ENCODE measurements around the gene PNMA6E.

DNA sequence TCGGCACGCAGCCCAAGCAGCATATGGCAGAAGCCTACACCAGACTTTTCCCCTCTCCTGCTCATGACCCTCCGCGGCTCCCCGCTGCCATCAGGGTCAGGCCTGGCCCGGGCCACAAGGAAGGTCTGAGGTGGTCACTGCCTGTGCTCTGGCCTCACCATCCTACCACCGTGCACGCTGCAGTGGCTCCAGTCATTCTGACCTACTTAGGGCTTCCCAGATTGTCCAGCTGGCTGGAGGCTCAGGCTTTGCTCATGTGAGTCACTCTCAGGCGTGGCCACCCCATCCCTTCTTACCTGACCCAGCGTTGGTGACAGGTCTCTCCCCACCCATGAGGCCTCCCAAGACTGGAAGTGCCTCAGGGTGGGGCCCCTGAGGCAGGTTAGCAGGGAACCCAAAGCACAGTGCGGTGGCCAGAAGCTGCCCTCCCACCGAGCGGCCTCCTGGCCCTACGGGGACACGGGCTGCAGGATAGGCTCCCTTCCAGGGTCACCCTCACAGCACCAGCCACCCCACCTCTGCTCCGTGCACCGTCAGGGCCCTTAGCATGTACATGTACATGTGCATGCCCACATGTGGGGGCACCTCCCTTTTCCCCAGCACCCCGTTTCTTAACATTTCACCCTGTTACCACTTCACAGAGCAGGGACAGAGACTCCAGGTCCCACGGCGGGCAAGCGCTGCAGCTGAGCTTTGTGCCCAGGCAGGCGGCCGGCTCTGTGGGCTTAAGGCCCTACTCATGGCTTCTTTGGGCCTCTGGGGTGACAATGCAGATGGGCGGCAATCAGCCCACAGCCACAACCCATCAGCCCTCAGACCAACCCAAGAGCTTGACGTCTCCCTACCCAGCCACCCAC is 42.6 kb upstream of the PNMA6E start:
- TF ChIP-seq POLR2A (IDR thresholded peaks at IDR 0.05; ENCODE audit: extremely low read depth, insufficient read length) (no peak), MYC (IDR thresholded peaks at IDR 0.05; ENCODE audit: low read depth, low read length) (no peak)
- TF ChIP-seq, protein P1, sequence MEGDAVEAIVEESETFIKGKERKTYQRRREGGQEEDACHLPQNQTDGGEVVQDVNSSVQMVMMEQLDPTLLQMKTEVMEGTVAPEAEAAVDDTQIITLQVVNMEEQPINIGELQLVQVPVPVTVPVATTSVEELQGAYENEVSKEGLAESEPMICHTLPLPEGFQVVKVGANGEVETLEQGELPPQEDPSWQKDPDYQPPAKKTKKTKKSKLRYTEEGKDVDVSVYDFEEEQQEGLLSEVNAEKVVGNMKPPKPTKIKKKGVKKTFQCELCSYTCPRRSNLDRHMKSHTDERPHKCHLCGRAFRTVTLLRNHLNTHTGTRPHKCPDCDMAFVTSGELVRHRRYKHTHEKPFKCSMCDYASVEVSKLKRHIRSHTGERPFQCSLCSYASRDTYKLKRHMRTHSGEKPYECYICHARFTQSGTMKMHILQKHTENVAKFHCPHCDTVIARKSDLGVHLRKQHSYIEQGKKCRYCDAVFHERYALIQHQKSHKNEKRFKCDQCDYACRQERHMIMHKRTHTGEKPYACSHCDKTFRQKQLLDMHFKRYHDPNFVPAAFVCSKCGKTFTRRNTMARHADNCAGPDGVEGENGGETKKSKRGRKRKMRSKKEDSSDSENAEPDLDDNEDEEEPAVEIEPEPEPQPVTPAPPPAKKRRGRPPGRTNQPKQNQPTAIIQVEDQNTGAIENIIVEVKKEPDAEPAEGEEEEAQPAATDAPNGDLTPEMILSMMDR (IDR thresholded peaks at IDR 0.05; ENCODE audit: low read depth, low read length): no peak
